Hepatocyte (in vitro differentiated cells): ENCODE data around the gene SPOUT1.

Experiments
- EZH2 ChIP-seq: fragments of 200-600 bp; sonication (generic); IDR thresholded peaks from 2 replicates; pipeline ENCODE4 v1.6.1; 2016; ENCODE audit warnings: antibody characterized with exemption, mild to moderate bottlenecking, borderline replicate concordance
- EZH2phosphoT487 ChIP-seq: fragments of 200-600 bp; sonication (generic); IDR thresholded peaks from one replicate; pipeline ENCODE4 v1.6.1; 2018; ENCODE audit warnings: antibody characterized with exemption, mild to moderate bottlenecking, low read depth, moderate library complexity; ENCODE audit not compliant: unreplicated experiment, severe bottlenecking
- TF ChIP-seq, protein P1 (sequence below): fragments of 200-600 bp; sonication (generic); IDR thresholded peaks from 2 replicates; pipeline ENCODE4 v1.5.1; 2016; ENCODE audit warnings: antibody characterized with exemption, mild to moderate bottlenecking; ENCODE audit not compliant: poor library complexity

- TF ChIP-seq, protein P1, sequence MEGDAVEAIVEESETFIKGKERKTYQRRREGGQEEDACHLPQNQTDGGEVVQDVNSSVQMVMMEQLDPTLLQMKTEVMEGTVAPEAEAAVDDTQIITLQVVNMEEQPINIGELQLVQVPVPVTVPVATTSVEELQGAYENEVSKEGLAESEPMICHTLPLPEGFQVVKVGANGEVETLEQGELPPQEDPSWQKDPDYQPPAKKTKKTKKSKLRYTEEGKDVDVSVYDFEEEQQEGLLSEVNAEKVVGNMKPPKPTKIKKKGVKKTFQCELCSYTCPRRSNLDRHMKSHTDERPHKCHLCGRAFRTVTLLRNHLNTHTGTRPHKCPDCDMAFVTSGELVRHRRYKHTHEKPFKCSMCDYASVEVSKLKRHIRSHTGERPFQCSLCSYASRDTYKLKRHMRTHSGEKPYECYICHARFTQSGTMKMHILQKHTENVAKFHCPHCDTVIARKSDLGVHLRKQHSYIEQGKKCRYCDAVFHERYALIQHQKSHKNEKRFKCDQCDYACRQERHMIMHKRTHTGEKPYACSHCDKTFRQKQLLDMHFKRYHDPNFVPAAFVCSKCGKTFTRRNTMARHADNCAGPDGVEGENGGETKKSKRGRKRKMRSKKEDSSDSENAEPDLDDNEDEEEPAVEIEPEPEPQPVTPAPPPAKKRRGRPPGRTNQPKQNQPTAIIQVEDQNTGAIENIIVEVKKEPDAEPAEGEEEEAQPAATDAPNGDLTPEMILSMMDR = peak; percentile 93
- no peak for TF ChIP-seq EZH2
- no peak for TF ChIP-seq EZH2phosphoT487
Observed at GRCh38 chr9:128818099-128818838, 11.3 kb downstream of the SPOUT1 start, which contains the start of gene ENDOG.
